Right lobe of liver (tissue), 6 donors: Measurements from ENCODE around the gene KDM4B. TPM values are rescaled to one million over a fixed set of nuclear protein-coding genes. Genes with fewer than 3 reads are reported as not detected.

Experiments
- ATAC-seq, 4 donors: fragments of 200-7000 bp; cut with Tn5 transposase; one replicate each; pipeline ENCODE4 v1.9.1; 2020; ENCODE audit warnings: mild to moderate bottlenecking in 4 of 4, moderate library complexity in 4 of 4
- DNase-seq, 3 donors: peaks; one replicate each; pipeline ENCODE4 v3.0.0-alpha.2; 2020
- H3K27ac ChIP-seq, 3 donors: fragments of 200-600 bp; one replicate each; pipeline ENCODE4 v1.8.0; 2022
- H3K27me3 ChIP-seq, 2 donors: fragments of 200-600 bp; one replicate each; pipeline ENCODE4 v1.8.0; 2022
- H3K36me3 ChIP-seq, 4 donors: fragments of 200-600 bp; sonication (generic) in 1 of 4; one replicate each; pipeline versions ENCODE4 v1.5.1 to v1.8.0; 2017 to 2022; ENCODE audit warnings: control low read depth in 1 of 4
- H3K4me1 ChIP-seq, 4 donors: fragments of 200-600 bp; sonication (generic) in 1 of 4; one replicate each; pipeline versions ENCODE4 v1.5.1 to v1.8.0; 2017 to 2022; ENCODE audit warnings: control low read depth in 1 of 4
- H3K4me3 ChIP-seq, 3 donors: fragments of 200-600 bp; one replicate each; pipeline ENCODE4 v1.8.0; 2022
- H3K9me3 ChIP-seq, 4 donors: fragments of 200-600 bp; sonication (generic) in 1 of 4; one replicate each; pipeline versions ENCODE4 v1.5.1 to v1.8.0; 2017 to 2022; ENCODE audit warnings: control low read depth in 1 of 4
- POLR2A ChIP-seq: fragments of 450-650 bp; IDR thresholded peaks from one replicate; pipeline ENCODE4 v1.6.1; 2017; ENCODE audit warnings: antibody characterized with exemption, mild to moderate bottlenecking
- WGBS: methylation state at CpG from one replicate; pipeline ENCODE4 v1.1.6; 2018; ENCODE audit warnings: low coverage, low lambda C conversion rate; ENCODE audit not compliant: insufficient coverage; ENCODE audit errors: missing lambda C conversion rate; 5-methylcytosine and 5-hydroxymethylcytosine counted together
- intact Hi-C, 2 donors: fragments of 100-400 bp; cut with DNase I; formaldehyde crosslinking; loops; one replicate each; pipeline versions ENCODE4 v1.11.2 to v1.14.1; 2022
- total RNA-seq, 6 experiments: library from RNA; depleted of rRNA in 2 of 6; stranded (reverse); fragments of >200 nt in 2 of 6; fragmentation: NEBNext Ultra II Directional in 3 of 6; extraction: Animal tissue kit (Norgen Biotek cat#: 25700) in 3 of 6; gene quantifications; one replicate each; pipeline versions ENCODE4 v1.1.0 to v1.2.4, GENCODE V29; 2016 to 2023
- TF ChIP-seq, protein P1 (sequence below), 4 donors: fragments of 200-600 bp in 3 of 4; fragments of 450-650 bp in 1 of 4; IDR thresholded peaks; one replicate each; pipeline versions ENCODE4 v1.5.1 to v1.8.0; 2016 to 2022; ENCODE audit warnings: antibody characterized with exemption in 4 of 4, mild to moderate bottlenecking in 2 of 4
- donor health status: DM: no; HTN: yes; CAD: no.
- donor health status: DM: no; HTN: no; CAD: no.
- donor health status: DM: no; HTN: no; CAD: no.
- donor health status: DM: no; HTN: yes; CAD: no.
- donor health status: DM: no; HTN: yes; CAD: no.

KDM4B gene
- total RNA-seq, 6 experiments from 2014 or later = 14.2 to 36.9 (median 29.1) TPM

DNA sequence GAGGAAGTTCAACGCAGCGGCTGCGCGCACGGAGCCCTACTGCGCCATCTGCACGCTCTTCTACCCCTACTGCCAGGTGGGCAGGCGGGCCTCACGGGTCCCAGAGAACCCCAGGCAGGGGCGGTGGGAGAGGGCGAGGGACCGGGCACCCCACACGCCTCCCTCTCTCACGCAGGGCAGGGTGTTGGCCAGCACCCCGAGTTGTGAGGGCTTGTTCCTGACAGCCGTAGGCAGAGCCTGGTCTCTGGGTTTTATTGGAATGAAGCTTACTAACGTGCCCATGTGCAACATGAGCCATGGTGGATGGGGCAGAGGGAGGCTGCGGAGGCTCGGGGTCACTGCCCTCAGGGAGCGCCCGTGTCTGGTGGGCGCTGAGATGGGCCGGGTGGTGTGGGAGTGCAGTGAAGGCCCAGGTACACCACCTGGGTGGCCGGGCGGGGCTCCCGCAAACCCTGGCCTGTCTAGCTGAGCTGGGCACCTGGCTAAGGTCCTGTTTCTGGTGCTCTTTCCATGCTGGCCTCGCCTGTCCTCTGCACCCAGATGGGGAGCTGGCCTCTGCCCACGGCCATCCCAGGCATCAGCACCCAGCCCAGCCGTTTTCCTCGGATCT, 165.2 kb downstream of the KDM4B start:
- no peaks in the 10 kb centered on the region for H3K27me3 ChIP-seq
- no peaks in the 10 kb centered on the region for H3K4me1 ChIP-seq
- H3K9me3 ChIP-seq = no peaks in the 10 kb centered on the region
- intact Hi-C loops = no loop called here
- DNase-seq = no peak
- H3K4me3 ChIP-seq = no peak overlapping the region
- H3K27ac ChIP-seq = no peak overlapping the region
- no peak for TF ChIP-seq POLR2A
- TF ChIP-seq, protein P1, sequence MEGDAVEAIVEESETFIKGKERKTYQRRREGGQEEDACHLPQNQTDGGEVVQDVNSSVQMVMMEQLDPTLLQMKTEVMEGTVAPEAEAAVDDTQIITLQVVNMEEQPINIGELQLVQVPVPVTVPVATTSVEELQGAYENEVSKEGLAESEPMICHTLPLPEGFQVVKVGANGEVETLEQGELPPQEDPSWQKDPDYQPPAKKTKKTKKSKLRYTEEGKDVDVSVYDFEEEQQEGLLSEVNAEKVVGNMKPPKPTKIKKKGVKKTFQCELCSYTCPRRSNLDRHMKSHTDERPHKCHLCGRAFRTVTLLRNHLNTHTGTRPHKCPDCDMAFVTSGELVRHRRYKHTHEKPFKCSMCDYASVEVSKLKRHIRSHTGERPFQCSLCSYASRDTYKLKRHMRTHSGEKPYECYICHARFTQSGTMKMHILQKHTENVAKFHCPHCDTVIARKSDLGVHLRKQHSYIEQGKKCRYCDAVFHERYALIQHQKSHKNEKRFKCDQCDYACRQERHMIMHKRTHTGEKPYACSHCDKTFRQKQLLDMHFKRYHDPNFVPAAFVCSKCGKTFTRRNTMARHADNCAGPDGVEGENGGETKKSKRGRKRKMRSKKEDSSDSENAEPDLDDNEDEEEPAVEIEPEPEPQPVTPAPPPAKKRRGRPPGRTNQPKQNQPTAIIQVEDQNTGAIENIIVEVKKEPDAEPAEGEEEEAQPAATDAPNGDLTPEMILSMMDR (IDR thresholded peaks at IDR 0.05) = no peak
- WGBS = no CpG with 5 or more reads among the region's 30 CpGs
- H3K36me3 ChIP-seq = peaks cover 0 to 46% (median 6%) of the 10 kb centered on the region in 4 donors
- ATAC-seq = no peak

- Histone ChIP-seq H3K4me1 (no peaks in the 10 kb centered on the region), H3K27ac (no peak overlapping the region), H3K36me3 (peaks cover 0 to 50% (median 6%) of the 10 kb centered on the region in 4 donors), H3K4me3 (no peak overlapping the region), H3K9me3 (no peaks in the 10 kb centered on the region), H3K27me3 (no peaks in the 10 kb centered on the region)
- DNase-seq (no peak), ATAC-seq (no peak)
- intact Hi-C loops = no loop called here
- 93% methylated on average over 3 of the region's 10 CpGs for WGBS
- TF ChIP-seq, protein P1 (IDR thresholded peaks at IDR 0.05) = no peak
- no peak for TF ChIP-seq POLR2A
These were observed 165.8 kb downstream of the KDM4B start for GRCh38 chr19:5134691-5135090.

GRCh38 chr19:5136073-5136855, 167.4 kb downstream of the KDM4B start:
- H3K36me3 ChIP-seq = peaks cover 2 to 63% (median 6%) of the 10 kb centered on the region in 4 donors
- 62% methylated on average over 8 of the region's 25 CpGs for WGBS
- intact Hi-C loops = no loop called here
- DNase-seq (no peak), ATAC-seq (no peak)
- no peak overlapping the region for H3K27ac ChIP-seq
- H3K4me1 ChIP-seq = no peaks in the 10 kb centered on the region
- TF ChIP-seq, protein P1 (IDR thresholded peaks at IDR 0.05) = no peak
- no peak for TF ChIP-seq POLR2A
- no peak overlapping the region for H3K4me3 ChIP-seq
- no peaks in the 10 kb centered on the region for H3K9me3 ChIP-seq
- no peaks in the 10 kb centered on the region for H3K27me3 ChIP-seq

GRCh38 chr19:5137114-5137513, 168.2 kb downstream of the KDM4B start:
- WGBS = 69% methylated on average over 6 of the region's 22 CpGs
- Histone ChIP-seq H3K4me3 (no peak overlapping the region), H3K9me3 (no peaks in the 10 kb centered on the region), H3K36me3 (peaks cover 2 to 67% (median 7%) of the 10 kb centered on the region in 4 donors), H3K27ac (no peak overlapping the region), H3K27me3 (no peaks in the 10 kb centered on the region), H3K4me1 (no peaks in the 10 kb centered on the region)
- ATAC-seq (no peak), DNase-seq (no peak)
- no peak for TF ChIP-seq POLR2A
- TF ChIP-seq, protein P1 (IDR thresholded peaks at IDR 0.05) = no peak
- intact Hi-C loops = no loop called here
